ENCODE data around the gene ARHGAP25.

The ARHGAP25 gene

GRCh38 chr2:68827666-68828065 lies 93.1 kb downstream of the ARHGAP25 start:
- H3K4me3 ChIP-seq (ENCODE audit: low read depth, low read length) = no peak overlapping the region

- H3K4me3 ChIP-seq (ENCODE audit: low read depth, low read length) = no peak overlapping the region
Observed at GRCh38 chr2:68828887-68829708, 94.5 kb downstream of the ARHGAP25 start.

- H3K4me3 ChIP-seq (ENCODE audit: low read depth, low read length) = no peak overlapping the region
Observed at GRCh38 chr2:68829749-68830148, 95.1 kb downstream of the ARHGAP25 start.

- no peak overlapping the region for H3K4me3 ChIP-seq (ENCODE audit: low read depth, low read length)
Observed at GRCh38 chr2:68831686-68832232, 97.1 kb downstream of the ARHGAP25 start.

GRCh38 chr2:68832233-68832869 lies 97.7 kb downstream of the ARHGAP25 start:
- no peak overlapping the region for H3K4me3 ChIP-seq (ENCODE audit: low read depth, low read length)

- H3K4me3 ChIP-seq (ENCODE audit: low read depth, low read length) = no peak overlapping the region
Observed at GRCh38 chr2:68833162-68833561, 98.6 kb downstream of the ARHGAP25 start.

GRCh38 chr2:68834737-68835376 lies 100.2 kb downstream of the ARHGAP25 start:
- H3K4me3 ChIP-seq (ENCODE audit: low read depth, low read length) = no peak overlapping the region

- no peak overlapping the region for H3K4me3 ChIP-seq (ENCODE audit: low read depth, low read length)
Observed at GRCh38 chr2:68835621-68836020, 101.0 kb downstream of the ARHGAP25 start.

GRCh38 chr2:68837164-68837860 lies 102.7 kb downstream of the ARHGAP25 start:
- no peak overlapping the region for H3K4me3 ChIP-seq (ENCODE audit: low read depth, low read length)

GRCh38 chr2:68837861-68838341 lies 103.3 kb downstream of the ARHGAP25 start:
- H3K4me3 ChIP-seq (ENCODE audit: low read depth, low read length) = no peak overlapping the region

GRCh38 chr2:68838641-68839040 lies 104.0 kb downstream of the ARHGAP25 start:
- H3K4me3 ChIP-seq (ENCODE audit: low read depth, low read length) = no peak overlapping the region

- no peak overlapping the region for H3K4me3 ChIP-seq (ENCODE audit: low read depth, low read length)
Observed at GRCh38 chr2:68839260-68839833, 104.7 kb downstream of the ARHGAP25 start.

- H3K4me3 ChIP-seq (ENCODE audit: low read depth, low read length) = no peak overlapping the region
Observed at GRCh38 chr2:68845043-68845442, 110.4 kb downstream of the ARHGAP25 start.

GRCh38 chr2:68846091-68846490 lies 111.5 kb downstream of the ARHGAP25 start:
- no peak overlapping the region for H3K4me3 ChIP-seq (ENCODE audit: low read depth, low read length)

- no peak overlapping the region for H3K4me3 ChIP-seq (ENCODE audit: low read depth, low read length)
Observed at GRCh38 chr2:68847751-68848150, 113.1 kb downstream of the ARHGAP25 start.

GRCh38 chr2:68849579-68850030 lies 115.0 kb downstream of the ARHGAP25 start:
- H3K4me3 ChIP-seq (ENCODE audit: low read depth, low read length) = no peak overlapping the region

- no peak overlapping the region for H3K4me3 ChIP-seq (ENCODE audit: low read depth, low read length)
Observed at GRCh38 chr2:68850524-68850923, 115.9 kb downstream of the ARHGAP25 start.

- H3K4me3 ChIP-seq (ENCODE audit: low read depth, low read length) = no peak overlapping the region
Observed at GRCh38 chr2:68853035-68853434, 118.4 kb downstream of the ARHGAP25 start.

GRCh38 chr2:68853915-68854314 lies 119.3 kb downstream of the ARHGAP25 start:
- H3K4me3 ChIP-seq (ENCODE audit: low read depth, low read length) = no peak overlapping the region

- no peak overlapping the region for H3K4me3 ChIP-seq (ENCODE audit: low read depth, low read length)
Observed at GRCh38 chr2:68854476-68854875, 119.9 kb downstream of the ARHGAP25 start.
